GM12872 (cell line): ENCODE results near the gene TXNRD3.

Experiments
- TF ChIP-seq, protein P1 (sequence below): IDR thresholded peaks from 3 replicates; pipeline ENCODE4 v1.5.1; 2011; ENCODE audit warnings: low read depth, mild to moderate bottlenecking, low read length, moderate library complexity; ENCODE audit not compliant: insufficient read depth

TXNRD3 gene

DNA sequence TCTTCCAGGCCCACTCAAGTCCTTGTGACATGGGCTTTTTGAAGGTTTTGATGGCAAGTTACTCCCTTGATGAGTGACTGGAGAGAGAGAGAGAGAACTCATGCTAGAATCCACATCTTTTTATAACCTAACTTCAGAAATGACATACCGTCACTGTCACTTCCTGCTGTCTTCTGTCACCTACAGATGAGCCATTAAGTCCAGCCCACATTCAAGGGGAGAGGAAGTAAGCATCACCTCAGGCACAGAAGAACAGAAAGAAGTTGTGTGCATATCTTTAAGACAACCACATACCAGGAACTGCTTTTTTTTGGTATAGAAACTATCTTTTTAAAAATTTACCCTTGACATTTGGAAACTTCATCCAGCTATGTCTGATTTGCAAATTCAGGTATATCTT, 16.6 kb upstream of the TXNRD3 start:
- TF ChIP-seq, protein P1, sequence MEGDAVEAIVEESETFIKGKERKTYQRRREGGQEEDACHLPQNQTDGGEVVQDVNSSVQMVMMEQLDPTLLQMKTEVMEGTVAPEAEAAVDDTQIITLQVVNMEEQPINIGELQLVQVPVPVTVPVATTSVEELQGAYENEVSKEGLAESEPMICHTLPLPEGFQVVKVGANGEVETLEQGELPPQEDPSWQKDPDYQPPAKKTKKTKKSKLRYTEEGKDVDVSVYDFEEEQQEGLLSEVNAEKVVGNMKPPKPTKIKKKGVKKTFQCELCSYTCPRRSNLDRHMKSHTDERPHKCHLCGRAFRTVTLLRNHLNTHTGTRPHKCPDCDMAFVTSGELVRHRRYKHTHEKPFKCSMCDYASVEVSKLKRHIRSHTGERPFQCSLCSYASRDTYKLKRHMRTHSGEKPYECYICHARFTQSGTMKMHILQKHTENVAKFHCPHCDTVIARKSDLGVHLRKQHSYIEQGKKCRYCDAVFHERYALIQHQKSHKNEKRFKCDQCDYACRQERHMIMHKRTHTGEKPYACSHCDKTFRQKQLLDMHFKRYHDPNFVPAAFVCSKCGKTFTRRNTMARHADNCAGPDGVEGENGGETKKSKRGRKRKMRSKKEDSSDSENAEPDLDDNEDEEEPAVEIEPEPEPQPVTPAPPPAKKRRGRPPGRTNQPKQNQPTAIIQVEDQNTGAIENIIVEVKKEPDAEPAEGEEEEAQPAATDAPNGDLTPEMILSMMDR, result no peak

DNA sequence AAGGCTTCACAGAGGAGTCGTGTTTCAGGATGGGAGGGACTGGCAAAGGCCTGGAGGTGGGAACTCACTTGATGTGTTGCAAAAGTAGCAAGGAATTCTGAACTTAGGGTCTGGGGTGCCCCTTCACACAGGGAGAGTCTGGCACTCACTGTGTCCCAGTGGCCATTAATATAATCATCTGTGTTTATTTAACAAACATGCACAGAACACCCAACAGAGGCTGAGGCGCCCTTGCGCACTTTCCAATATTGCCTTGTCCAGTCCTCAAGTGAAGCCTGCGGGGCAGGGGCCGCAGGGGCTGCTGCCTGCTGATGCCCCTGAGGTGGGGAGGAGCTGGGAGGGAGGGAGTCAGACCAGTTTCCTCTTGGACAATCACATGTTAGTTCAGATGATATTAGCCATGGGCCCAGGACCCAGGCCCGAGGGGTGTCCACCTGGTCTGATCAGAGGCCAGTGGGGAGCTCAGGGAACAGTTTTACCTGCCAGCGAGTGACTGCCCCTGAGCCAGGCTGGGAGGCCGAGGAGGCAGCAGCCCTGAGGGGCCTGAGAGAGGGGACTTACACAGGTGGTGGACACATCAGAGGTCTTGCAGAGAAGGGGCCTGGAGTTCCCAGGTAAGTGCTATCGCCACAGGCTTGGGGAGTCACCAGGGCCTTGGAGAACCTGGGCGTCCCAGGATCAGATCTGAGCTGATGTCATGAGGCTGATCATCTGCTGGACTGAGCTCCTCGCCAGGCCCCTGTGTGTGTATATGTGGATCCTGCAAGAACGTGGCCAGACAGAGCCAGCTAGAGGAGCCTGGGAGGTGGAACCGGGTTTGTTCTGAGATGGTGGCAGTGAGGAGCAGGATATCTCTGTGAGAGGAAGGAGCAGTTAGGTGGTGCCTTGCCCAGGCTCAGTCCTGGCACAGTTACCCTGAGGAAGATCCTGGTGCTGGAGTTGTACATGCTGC, 13.8 kb upstream of the TXNRD3 start:
- TF ChIP-seq, protein P1, result no peak

DNA sequence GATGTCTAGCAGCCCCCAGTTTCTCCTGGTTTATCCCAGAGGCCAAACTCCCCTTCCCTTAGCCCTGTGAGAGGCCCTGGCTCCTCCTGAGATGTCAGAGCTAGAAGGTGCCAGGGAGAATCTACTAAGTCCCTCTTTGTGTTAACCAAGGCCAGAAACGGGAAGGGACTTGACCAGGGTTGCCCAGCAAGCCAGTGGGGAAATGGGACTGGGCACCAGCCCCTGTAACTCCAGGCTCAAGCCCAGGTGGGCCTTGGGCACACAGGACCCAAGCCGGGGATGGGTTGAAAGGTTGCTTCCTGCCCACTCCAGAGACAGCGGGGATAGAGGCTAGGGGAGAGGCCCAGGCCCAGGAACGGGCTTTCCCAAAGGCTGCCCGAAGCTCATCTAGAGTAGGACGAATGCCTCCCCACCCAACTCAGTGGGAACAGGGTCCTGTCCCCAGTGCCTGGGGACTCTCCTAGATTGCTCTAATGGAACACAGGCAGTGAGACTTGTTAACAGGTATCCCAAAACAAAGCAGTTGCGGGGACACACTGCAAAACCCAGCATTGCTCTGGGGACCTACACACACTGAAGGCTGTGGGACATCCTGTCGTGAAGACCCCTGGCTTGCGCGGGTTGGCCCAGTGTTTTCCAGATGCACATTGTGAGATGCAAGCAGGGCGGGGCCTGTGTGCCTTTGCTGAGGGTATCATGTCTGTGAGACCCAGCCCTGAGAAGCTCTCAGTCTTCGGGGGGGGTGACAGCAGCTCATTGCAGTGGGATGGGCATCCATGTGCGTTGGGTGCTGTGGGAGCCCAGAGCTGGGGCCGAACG, 12.9 kb upstream of the TXNRD3 start:
- TF ChIP-seq, protein P1, result no peak

DNA sequence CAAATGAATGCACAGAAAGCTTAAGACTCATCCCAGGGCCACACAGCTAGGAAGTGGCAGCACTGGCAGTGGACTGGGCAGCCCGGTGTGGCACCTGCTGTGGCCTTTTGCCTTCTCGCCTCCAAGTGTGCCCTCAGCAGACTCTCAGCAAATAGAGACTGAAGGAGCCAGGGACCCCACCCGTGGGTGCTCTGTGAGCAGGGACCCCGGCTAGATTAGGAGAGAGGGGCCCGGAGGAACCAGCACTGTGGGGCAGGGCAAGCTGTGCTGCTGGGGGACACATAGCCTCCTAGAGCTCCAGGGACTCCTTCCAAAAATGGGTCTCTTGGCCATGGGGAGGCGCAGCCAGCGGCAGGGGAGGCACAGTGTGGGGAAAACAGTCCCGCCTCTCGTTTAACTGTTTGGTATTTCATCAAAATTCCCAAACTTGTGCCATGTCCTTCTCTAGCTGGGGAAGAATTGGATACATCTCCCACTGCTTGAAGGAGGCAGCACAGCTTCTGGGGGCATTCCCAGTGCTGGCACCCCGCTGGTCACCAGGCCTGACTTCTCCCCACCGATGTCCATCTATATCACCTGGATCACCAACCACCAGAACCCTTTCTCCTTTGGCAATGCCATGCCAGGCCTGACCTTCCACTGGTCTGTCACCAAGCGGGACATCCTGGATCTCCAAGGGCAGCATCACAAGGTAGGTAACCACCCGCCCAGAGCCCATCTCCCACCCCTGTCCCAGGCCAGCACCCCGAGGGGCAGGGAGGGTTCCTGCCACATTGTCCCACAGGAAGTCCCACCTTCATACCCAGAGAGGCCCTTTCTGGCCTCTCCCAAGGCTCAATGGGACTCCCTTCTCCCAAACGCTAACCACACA, 12.0 kb upstream of the TXNRD3 start:
- TF ChIP-seq, protein P1, result no peak

DNA sequence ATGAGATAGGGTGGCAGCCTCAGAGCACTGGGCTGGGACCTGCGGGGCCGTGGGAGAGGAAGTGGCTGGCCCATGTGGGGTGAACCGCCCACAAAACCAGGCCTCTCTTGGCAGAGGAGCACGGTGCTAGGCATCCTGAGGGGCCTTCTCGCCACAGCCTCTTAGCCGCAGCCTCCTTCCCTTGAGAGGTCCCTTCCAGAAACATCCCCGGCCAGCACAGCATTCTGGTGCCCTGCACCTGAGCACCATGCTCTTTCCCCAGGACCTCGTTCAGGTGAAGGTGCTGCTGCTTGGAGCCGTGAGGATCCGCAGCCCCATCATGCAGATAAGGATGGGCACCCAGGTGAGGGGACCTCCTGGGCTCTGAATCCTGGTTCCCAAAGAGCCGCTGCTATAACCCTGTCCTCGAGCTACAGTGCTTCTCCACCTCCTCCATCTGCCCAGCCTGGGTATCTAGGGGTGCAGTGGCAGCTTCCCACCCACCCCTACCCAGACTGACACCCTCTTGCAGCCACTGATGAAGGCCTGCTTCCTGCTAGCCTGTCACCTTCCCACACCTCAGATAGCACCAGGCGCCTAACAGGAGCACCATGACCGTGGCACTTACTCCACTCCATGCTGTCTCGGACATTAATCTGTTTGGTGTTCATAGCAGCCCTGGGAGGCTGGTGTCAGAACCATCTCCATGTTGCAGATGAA, 11.2 kb upstream of the TXNRD3 start:
- TF ChIP-seq, protein P1, result no peak

DNA sequence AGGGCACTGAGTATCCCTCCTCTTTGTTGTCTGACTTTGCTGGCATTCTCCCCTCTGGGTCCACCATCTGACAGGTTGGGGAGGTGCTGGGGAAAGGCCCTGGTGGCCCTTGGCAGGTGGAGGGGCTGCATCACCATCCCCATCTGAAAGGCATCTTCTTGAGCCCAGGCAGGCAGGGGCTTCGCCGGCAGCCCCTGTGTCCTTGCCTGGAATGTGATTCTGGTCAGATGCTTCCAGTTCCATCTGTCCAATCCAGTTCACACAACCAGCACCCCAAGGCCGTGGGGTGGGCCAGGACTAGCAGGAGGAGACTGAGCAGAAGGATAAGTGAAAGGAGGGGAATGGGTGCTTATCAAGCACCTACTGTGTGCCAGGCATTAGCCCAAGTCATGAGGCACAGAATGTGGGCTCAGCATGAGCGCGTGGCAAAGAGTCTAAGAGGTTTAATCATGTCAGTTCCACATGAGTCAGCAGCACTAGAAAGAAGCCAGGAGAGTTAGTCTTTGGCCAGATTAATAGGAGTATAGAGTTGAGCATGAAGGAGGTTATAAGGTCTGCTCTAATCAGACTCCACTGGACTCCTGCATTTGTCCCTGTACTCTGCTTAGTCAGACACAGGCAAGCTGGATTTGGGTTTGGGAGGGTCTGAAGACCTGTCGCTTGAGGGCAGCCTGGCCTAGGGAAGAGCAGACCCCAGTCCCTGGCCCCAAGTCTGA, 10.5 kb upstream of the TXNRD3 start:
- TF ChIP-seq, protein P1, result no peak
